A673 (cell line): ENCODE data around the gene FAM228B. TPM values are rescaled to one million over a fixed set of nuclear protein-coding genes. Genes with fewer than 3 reads are reported as not detected.

ENCODE experiments used
- BruUV-seq: library from RNA; stranded (reverse); fragments of 400-500 nt; replicated peaks from 2 replicates; lab custom pipeline; 2021; lab: Mats Ljungman, UMichigan
- CTCF ChIA-PET: fragments of 300-600 bp; sonication (Branson Sonifier 250); formaldehyde crosslinking; loops from one replicate; lab custom pipeline; 2022; ENCODE audit warnings: antibody characterized with exemption; lab: Charles Lee
- POLR2A ChIA-PET: fragments of 300-600 bp; sonication (Branson Sonifier 250); formaldehyde crosslinking; loops from one replicate; lab custom pipeline; 2022; ENCODE audit warnings: antibody characterized with exemption; ENCODE audit not compliant: low non-redundant PET; lab: Charles Lee
- DNase-seq: peaks from one replicate; pipeline ENCODE4 v3.0.0-alpha.2; 2015; ENCODE audit warnings: low spot score
- H3K27ac ChIP-seq: fragments of 200-600 bp; sonication (generic); 2 replicates; pipeline ENCODE4 v1.5.1; 2016; ENCODE audit warnings: mixed run types, low read depth, mild to moderate bottlenecking, mixed read lengths, antibody characterized with exemption, low read length; ENCODE audit not compliant: poor library complexity, severe bottlenecking
- H3K27me3 ChIP-seq: fragments of 200-600 bp; sonication (generic); replicated peaks from 2 replicates; pipeline ENCODE4 v1.6.1; 2017; ENCODE audit warnings: mixed run types, low read depth, mild to moderate bottlenecking, mixed read lengths, antibody characterized with exemption, low read length; ENCODE audit not compliant: insufficient read depth, poor library complexity
- H3K36me3 ChIP-seq: fragments of 200-600 bp; sonication (generic); 2 replicates; pipeline ENCODE4 v1.6.1; 2016; ENCODE audit warnings: mixed run types, mild to moderate bottlenecking, mixed read lengths, antibody characterized with exemption, low read length; ENCODE audit not compliant: insufficient read depth, poor library complexity, severe bottlenecking
- H3K4me1 ChIP-seq: fragments of 200-600 bp; sonication (generic); 2 replicates; pipeline ENCODE4 v1.6.1; 2017; ENCODE audit warnings: mixed run types, mild to moderate bottlenecking, mixed read lengths, antibody characterized with exemption, low read length; ENCODE audit not compliant: insufficient read depth, poor library complexity, severe bottlenecking
- H3K4me3 ChIP-seq: fragments of 200-600 bp; sonication (generic); 2 replicates; pipeline ENCODE4 v1.5.1; 2016; ENCODE audit warnings: low read depth, mixed run types, mild to moderate bottlenecking, mixed read lengths, low read length; ENCODE audit not compliant: poor library complexity, severe bottlenecking
- H3K9me3 ChIP-seq: fragments of 200-600 bp; sonication (generic); 2 replicates; pipeline ENCODE4 v1.6.1; 2016; ENCODE audit warnings: mixed run types, low read depth, mild to moderate bottlenecking, mixed read lengths, antibody characterized with exemption, low read length; ENCODE audit not compliant: poor library complexity, severe bottlenecking
- EZH2 ChIP-seq: fragments of 200-600 bp; sonication (generic); IDR thresholded peaks from 2 replicates; pipeline ENCODE4 v1.6.1; 2017; ENCODE audit warnings: borderline replicate concordance, low read depth, mild to moderate bottlenecking, mixed read lengths, antibody characterized with exemption, low read length; ENCODE audit not compliant: poor library complexity, severe bottlenecking
- intact Hi-C: fragments of 100-400 bp; cut with micrococcal nuclease; formaldehyde crosslinking; loops from one replicate; pipeline ENCODE4 v1.10.0; 2022; ENCODE audit not compliant: unreplicated experiment
- total RNA-seq: library from RNA; stranded (reverse); gene quantifications from 2 replicates; pipeline ENCODE4 v1.2.3, GENCODE V29; 2021
- TF ChIP-seq, protein P1 (sequence below): fragments of 300-800, 200-600 bp; sonication (generic); conservative IDR thresholded peaks from 2 replicates; pipeline ENCODE4 v1.5.1; 2017; ENCODE audit warnings: low read depth, mild to moderate bottlenecking, antibody characterized with exemption, low read length, moderate library complexity, mixed read lengths

FAM228B gene
- total RNA-seq, 1 experiment from 2014 or later: 6.8 TPM

DNA sequence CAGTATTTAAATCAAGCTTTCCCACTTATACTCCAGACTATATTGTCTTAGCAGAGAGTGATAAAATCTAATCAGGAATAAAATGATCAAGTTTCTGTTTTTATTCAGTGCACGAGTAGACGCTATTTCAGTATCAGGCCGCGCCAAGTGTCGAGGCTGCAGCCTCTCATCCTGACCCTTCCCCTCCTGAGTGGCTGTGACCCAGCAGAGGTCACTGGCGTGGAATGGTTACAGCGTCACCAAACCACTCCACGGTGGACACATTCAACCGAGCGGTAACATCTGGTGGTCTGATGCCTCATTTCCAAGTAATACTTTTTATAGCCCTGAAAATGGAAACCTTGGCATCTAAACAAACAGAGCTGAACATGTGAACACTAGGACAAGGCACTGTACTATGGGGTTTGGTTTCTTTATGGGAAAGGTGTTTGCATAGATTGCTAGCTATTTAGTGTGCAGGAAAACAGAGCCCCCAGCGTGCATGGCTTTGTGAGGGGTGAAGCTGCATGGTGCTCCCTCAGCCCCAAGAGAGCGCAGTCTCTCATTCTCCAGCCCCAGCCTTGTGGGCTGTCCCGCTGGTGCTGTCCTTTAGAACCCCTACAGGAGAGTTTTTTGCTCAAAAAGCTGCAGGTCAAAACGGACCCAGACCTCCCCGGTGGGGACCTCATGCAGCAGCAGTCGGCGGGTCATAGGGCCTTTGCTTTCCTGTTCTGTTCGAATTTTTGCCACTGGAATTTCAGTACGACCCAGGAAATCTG lies 79.9 kb downstream of the FAM228B start:
- intact Hi-C loops: no loop called here
- Histone ChIP-seq H3K4me3 (no peak overlapping the region), H3K4me1 (no peaks in the 10 kb centered on the region), H3K9me3 (no peaks in the 10 kb centered on the region), H3K27ac (no peak overlapping the region), H3K27me3 (no peaks in the 10 kb centered on the region), H3K36me3 (no peaks in the 10 kb centered on the region)
- BruUV-seq: no TSS peak
- ChIA-PET CTCF (no interaction called here), POLR2A (interaction anchor here (0.5 kb wide), 1 partner anchor 174 kb away, joined by 11 read pairs; no protein-coding TSS in a partner anchor)
- no peak for DNase-seq
- TF ChIP-seq, protein P1, sequence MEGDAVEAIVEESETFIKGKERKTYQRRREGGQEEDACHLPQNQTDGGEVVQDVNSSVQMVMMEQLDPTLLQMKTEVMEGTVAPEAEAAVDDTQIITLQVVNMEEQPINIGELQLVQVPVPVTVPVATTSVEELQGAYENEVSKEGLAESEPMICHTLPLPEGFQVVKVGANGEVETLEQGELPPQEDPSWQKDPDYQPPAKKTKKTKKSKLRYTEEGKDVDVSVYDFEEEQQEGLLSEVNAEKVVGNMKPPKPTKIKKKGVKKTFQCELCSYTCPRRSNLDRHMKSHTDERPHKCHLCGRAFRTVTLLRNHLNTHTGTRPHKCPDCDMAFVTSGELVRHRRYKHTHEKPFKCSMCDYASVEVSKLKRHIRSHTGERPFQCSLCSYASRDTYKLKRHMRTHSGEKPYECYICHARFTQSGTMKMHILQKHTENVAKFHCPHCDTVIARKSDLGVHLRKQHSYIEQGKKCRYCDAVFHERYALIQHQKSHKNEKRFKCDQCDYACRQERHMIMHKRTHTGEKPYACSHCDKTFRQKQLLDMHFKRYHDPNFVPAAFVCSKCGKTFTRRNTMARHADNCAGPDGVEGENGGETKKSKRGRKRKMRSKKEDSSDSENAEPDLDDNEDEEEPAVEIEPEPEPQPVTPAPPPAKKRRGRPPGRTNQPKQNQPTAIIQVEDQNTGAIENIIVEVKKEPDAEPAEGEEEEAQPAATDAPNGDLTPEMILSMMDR: no peak
- TF ChIP-seq EZH2: no peak

DNA sequence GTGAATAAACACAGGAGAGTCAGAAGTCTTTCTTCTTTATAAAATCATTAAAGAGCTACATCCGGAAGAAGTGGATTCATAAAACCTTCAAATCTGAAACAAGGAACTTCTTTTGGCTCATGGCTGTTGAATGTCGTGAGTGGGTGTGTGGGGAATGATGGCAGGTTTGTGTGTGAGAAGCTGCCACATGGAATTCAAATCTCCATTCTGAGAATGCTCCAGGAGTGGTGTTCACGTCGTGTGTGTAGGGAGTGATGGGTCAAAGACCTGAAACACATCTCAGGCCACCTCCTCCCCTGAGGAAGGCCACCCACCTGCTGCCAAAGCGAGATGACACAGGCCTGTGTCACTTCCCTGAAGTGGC lies 80.5 kb downstream of the FAM228B start:
- Histone ChIP-seq H3K36me3 (no peaks in the 10 kb centered on the region), H3K27me3 (no peaks in the 10 kb centered on the region), H3K9me3 (no peaks in the 10 kb centered on the region), H3K4me3 (no peak overlapping the region), H3K27ac (no peak overlapping the region), H3K4me1 (no peaks in the 10 kb centered on the region)
- no TSS peak for BruUV-seq
- ChIA-PET POLR2A (no interaction called here), CTCF (no interaction called here)
- DNase-seq: no peak
- TF ChIP-seq, protein P1: no peak
- TF ChIP-seq EZH2: no peak
- intact Hi-C loops: no loop called here

DNA sequence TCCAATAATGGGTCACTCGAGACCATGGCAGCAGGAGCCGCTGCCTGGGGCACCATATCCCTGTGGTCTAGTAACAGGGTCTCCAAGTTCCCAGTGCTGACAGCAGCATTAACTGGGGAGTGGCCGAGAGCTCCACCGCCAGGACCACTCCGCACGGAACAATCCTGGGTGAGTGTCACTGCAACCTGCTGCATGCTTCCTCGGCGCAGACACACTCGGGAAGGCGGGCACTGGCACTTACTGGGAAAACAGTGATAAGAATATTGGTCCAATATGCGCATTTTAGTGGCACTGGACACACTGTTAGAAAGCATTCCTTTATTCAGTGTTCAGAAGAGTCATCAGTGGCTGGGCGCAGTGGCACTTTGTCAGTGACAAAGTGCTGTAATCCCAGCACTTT lies 81.2 kb downstream of the FAM228B start:
- H3K4me1 ChIP-seq: no peaks in the 10 kb centered on the region
- BruUV-seq: no TSS peak
- H3K27ac ChIP-seq: no peak overlapping the region
- H3K36me3 ChIP-seq: no peaks in the 10 kb centered on the region
- TF ChIP-seq EZH2: no peak
- TF ChIP-seq, protein P1: no peak
- H3K27me3 ChIP-seq: no peaks in the 10 kb centered on the region
- ChIA-PET CTCF (no interaction called here), POLR2A (interaction anchor here (0.7 kb wide), 1 partner anchor 99 kb away, joined by 4 read pairs; no protein-coding TSS in a partner anchor)
- no peaks in the 10 kb centered on the region for H3K9me3 ChIP-seq
- H3K4me3 ChIP-seq: no peak overlapping the region
- intact Hi-C loops: no loop called here
- DNase-seq: no peak
